ENCODE measurements around the gene CTBP2.

Gene CTBP2

GRCh38 chr10:125106586-125106985, 53.8 kb downstream of the CTBP2 start:
- no peak for DNase-seq (ENCODE audit: low read depth, low spot score)

GRCh38 chr10:125105706-125106255, 54.6 kb downstream of the CTBP2 start:
- no peak for DNase-seq (ENCODE audit: low read depth, low spot score)

GRCh38 chr10:125105155-125105554, 55.2 kb downstream of the CTBP2 start:
- no peak for DNase-seq (ENCODE audit: low read depth, low spot score)

- DNase-seq (ENCODE audit: low read depth, low spot score) = no peak
Measured at GRCh38 chr10:125104559-125104958, 55.8 kb downstream of the CTBP2 start.

- no peak for DNase-seq (ENCODE audit: low read depth, low spot score)
Measured at GRCh38 chr10:125103924-125104323, 56.4 kb downstream of the CTBP2 start.

- no peak for DNase-seq (ENCODE audit: low read depth, low spot score)
Measured at GRCh38 chr10:125103466-125103865, 56.9 kb downstream of the CTBP2 start.

- no peak for DNase-seq (ENCODE audit: low read depth, low spot score)
Measured at GRCh38 chr10:125102821-125103220, 57.5 kb downstream of the CTBP2 start.

- no peak for DNase-seq (ENCODE audit: low read depth, low spot score)
Measured at GRCh38 chr10:125102246-125102645, 58.1 kb downstream of the CTBP2 start.

- DNase-seq (ENCODE audit: low read depth, low spot score) = no peak
Measured at GRCh38 chr10:125101581-125101980, 58.8 kb downstream of the CTBP2 start.

GRCh38 chr10:125101049-125101448, 59.3 kb downstream of the CTBP2 start:
- DNase-seq (ENCODE audit: low read depth, low spot score) = no peak

- DNase-seq (ENCODE audit: low read depth, low spot score) = no peak
Measured at GRCh38 chr10:125097409-125098070, 62.8 kb downstream of the CTBP2 start.

GRCh38 chr10:125096975-125097374, 63.4 kb downstream of the CTBP2 start:
- no peak for DNase-seq (ENCODE audit: low read depth, low spot score)

GRCh38 chr10:125096371-125096770, 64.0 kb downstream of the CTBP2 start:
- DNase-seq (ENCODE audit: low read depth, low spot score) = no peak

- DNase-seq (ENCODE audit: low read depth, low spot score) = no peak
Measured at GRCh38 chr10:125095776-125096175, 64.6 kb downstream of the CTBP2 start.

GRCh38 chr10:125095228-125095627, 65.1 kb downstream of the CTBP2 start:
- no peak for DNase-seq (ENCODE audit: low read depth, low spot score)

GRCh38 chr10:125094806-125095205, 65.6 kb downstream of the CTBP2 start:
- no peak for DNase-seq (ENCODE audit: low read depth, low spot score)

- no peak for DNase-seq (ENCODE audit: low read depth, low spot score)
Measured at GRCh38 chr10:125093974-125094705, 66.2 kb downstream of the CTBP2 start.

GRCh38 chr10:125093199-125093973, 67.0 kb downstream of the CTBP2 start:
- no peak for DNase-seq (ENCODE audit: low read depth, low spot score)

- no peak for DNase-seq (ENCODE audit: low read depth, low spot score)
Measured at GRCh38 chr10:125092564-125093031, 67.8 kb downstream of the CTBP2 start.

GRCh38 chr10:125091891-125092290, 68.5 kb downstream of the CTBP2 start:
- DNase-seq (ENCODE audit: low read depth, low spot score) = no peak

GRCh38 chr10:125089469-125089868, 70.9 kb downstream of the CTBP2 start:
- DNase-seq (ENCODE audit: low read depth, low spot score) = no peak

GRCh38 chr10:125087897-125088215, 72.5 kb downstream of the CTBP2 start:
- no peak for DNase-seq (ENCODE audit: low read depth, low spot score)
